Myocyte (in vitro differentiated cells): ENCODE data around the gene PRKN. TPM values are rescaled to one million over a fixed set of nuclear protein-coding genes. Genes with fewer than 3 reads are reported as not detected.

Source experiments
- DNase-seq: peaks from one replicate; pipeline ENCODE4 v3.0.0-alpha.2; 2012; ENCODE audit warnings: low read depth
- total RNA-seq: library from RNA; depleted of rRNA; stranded (reverse); fragments of >200 nt; gene quantifications from 2 replicates; pipeline ENCODE4 v1.2.3, GENCODE V29; 2014

PRKN gene
- total RNA-seq, 1 donor from 2014 or later: 8.9 TPM

DNA sequence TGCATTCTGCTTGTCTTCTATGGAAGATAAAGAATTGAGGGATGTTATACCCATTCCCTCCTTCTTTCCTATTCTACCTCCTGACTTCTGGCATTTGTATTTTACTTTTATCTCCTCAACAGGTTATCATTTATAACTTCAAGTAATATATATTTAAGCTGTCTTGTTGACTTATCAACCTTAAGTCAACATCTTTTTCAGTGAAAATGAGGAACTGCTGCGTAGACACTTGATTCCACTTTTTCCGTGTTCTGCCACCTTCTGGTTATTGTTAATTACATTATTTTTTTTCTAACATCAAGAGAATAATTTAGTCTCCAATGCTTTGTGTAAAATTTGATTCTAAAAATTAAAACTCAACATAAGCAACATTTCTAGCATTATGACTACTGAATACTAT, 107.5 kb downstream of the PRKN start:
- no peak for DNase-seq

DNA sequence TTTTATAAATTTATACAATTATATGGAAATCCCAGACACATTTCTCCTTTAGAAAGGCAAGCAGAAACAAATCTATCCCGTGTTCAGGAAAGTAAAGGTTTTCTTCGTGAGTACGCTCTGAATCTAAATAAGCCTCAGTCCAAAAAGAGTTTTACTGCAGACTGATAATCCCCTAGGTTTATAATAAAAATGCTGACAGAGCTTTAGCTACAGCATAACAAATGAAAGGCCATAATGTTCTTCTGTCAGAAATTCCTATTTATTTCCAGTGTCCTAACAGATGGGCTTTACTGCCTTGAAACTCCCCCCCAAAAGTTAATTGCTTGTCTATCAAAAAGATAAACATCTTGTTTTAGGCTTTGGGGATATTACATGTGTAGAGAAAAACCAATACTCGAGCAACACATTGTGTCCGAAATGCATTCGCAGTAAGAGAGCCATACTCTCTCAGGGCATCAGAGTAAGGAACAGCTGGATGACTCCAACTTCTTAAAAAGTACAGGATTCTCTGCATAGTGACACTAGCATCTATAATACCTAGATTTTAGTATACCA, 109.0 kb downstream of the PRKN start:
- DNase-seq: no peak

GRCh38 chr6:162615016-162615705, 112.4 kb downstream of the PRKN start:
- DNase-seq: no peak

DNA sequence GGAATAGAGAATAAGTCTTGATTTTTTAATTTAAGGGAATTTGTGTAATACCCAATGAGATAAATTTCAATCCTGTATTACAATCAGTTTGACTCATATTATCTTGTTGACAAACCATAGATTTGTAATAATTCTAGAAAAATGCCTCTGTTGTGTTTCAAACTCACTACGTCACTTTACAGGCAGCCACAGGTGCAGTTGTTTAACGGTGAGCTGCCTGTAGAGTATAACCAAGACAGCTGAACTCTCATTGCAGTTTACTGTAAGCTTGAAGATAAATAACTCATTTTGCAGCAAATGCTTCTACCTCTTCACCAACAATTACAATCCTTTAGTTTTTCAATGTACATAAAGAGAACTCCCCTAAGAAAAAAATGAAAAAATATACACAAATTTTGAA, 114.3 kb downstream of the PRKN start:
- peak; percentile 68 for DNase-seq

GRCh38 chr6:162612613-162613012, 115.0 kb downstream of the PRKN start:
- DNase-seq: no peak

- no peak for DNase-seq
Measured at GRCh38 chr6:162610351-162610750, 117.2 kb downstream of the PRKN start.

GRCh38 chr6:162605881-162606280, 121.7 kb downstream of the PRKN start:
- DNase-seq: no peak

DNA sequence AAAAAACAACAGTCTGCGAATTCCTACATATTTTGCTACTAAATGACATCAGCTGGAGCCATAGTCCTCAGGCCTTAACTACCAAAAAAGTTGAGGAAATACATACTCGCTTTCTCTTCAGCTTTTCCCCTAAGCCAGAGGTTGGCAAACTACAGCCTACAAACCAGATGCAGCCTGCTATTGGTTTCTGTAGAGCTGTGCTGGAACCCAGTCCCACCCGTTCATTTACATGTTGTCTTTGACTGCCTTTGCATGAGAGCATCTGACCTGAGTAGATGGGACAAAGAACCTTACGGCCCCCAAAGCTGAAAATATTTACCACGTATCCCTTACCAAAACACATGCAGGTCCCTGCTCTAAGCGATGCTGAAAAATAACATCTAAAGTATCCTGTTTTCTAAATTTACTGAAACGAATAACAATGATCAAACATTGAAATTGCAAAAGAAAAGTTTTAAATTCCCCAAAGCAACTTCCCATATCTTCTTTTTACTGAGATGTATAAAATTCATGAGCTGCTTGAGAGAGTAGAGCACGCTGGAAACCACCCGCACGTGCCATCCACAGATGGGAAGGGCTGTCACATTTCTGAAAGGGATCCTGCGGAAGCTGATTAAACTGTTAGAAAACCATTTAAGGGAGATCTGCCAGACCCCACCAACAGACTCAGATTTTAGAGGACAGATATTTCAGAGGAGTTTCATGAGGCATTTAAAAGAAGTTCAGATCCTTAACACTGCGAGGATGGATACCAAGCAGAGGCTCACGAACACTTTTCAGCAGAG, 124.1 kb downstream of the PRKN start:
- no peak for DNase-seq

GRCh38 chr6:162602759-162603158, 124.8 kb downstream of the PRKN start:
- DNase-seq: no peak

- DNase-seq: no peak
Measured at GRCh38 chr6:162596676-162597075, 130.9 kb downstream of the PRKN start.

GRCh38 chr6:162591517-162591916, 136.0 kb downstream of the PRKN start:
- no peak for DNase-seq

- no peak for DNase-seq
Measured at GRCh38 chr6:162581988-162582780, 145.4 kb downstream of the PRKN start.

- DNase-seq: no peak
Measured at GRCh38 chr6:162580619-162581018, 146.9 kb downstream of the PRKN start.

DNA sequence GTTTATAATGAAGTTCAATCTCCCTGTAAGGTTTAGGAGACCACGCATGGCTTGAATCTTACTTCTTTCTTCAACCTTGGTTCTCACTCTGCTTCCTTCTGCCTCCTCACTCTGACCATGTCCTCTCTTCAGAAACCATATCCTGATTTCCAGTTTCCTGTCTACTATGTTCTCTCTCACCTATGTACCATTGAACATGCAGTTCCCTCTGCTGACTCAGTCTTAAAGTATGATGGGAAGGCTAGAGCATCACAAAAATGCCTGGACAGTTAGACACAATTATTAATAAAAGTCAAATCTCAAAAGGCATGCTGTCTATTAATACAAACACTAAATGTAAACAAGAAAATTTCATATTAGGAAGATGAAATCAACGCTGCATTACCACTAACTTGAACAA, 151.6 kb downstream of the PRKN start:
- no peak for DNase-seq

- no peak for DNase-seq
Measured at GRCh38 chr6:162572240-162572639, 155.3 kb downstream of the PRKN start.

DNA sequence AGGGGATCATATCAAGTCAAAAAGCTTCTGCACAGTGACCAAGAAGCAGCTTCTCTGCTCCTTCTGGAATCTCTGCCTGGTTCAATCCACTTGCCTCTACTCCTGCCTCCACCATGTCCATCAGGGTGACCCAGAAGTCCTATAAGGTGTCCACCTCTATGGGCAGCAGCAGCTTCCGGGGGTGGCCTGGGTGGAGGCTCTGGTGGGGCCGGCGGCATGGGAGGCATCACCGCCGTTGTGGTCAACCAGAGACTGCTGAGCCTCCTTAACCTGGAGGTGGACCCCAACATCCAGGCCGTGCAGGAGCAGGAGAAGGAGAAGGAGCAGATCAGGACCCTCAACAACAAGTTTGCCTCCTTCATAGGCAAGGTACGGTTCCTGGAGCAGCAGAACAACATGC, 159.3 kb downstream of the PRKN start:
- DNase-seq: no peak

GRCh38 chr6:162562041-162562440, 165.5 kb downstream of the PRKN start:
- DNase-seq: no peak

DNA sequence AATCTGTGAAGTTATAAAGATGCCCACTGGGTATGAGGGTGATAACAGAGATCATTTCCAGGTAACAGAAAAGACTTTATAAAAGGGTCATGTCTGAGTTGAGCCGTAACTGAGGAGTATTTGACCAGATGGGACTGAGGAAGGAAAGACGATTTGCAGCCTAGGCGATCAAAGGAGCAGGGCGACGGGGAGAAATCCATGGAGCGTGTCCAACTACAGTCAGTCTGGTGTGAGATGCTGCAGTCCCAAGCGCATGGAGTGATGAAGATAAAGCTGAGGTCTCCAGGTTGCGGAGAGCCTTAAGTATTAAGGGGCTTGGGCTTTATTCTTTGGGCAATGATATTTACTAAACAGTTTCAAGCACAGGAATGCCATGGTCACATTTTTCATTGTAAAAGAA, 166.7 kb downstream of the PRKN start:
- DNase-seq: no peak

DNA sequence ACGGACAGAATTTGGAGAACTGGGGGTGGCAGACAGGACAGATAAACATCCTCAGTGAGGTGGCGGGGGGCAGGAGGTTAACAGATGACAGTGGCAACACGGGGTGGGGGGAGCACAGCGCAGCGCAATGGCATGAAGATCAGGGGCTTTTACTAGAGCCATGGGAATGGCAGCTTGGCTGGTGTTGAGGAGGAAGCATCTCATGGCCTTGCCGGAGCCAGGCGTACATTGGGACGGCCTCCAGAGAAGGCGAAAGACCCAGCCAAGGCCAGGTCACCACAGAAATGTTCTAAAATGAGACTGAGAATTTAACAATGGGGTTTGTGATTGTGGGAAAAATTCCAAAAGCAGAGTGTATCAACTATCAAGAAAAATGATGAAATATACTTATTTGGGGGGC, 173.0 kb downstream of the PRKN start:
- DNase-seq: no peak

DNA sequence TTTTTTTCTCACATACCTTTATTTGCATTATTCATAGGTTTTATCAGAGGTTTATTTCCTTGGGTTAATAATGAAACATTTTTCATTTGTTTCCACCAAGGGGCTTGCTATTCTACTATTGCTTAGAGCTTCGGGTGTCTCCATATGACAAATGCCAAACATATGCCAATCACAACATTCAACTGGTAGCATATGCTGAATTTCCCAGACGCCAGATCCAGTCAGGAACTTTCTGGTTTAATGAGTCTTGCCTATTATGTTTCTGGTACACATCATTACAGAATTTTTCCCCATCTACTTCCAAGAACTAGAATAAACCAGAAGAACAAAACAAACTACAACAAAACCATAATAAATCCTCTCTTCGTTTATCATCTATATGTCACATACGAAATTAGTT, 180.7 kb downstream of the PRKN start:
- DNase-seq: no peak

DNA sequence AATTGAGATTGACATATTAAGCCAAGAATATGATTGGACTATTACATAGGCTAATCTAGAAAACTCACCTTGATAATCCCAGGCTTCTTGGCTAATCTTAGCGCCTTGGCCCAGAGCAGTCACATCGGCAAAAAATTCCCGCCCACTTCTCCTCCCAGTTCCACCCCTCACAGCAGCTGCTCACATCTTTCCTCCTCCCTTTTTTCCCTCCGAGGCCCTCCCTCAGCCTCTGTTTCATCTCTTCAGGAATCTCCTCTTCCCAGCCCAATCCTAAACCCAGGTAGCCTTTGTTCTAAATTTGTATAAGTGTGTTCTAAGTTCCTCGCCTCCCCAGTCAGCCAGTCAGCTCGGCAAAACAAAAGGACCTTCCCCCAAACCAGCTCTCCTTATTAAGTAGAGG, 184.3 kb downstream of the PRKN start:
- no peak for DNase-seq
